Upper lobe of left lung (tissue), 4 donors: ENCODE measurements around the gene ADIPOR2.

Experiments
- CTCF ChIP-seq, 6 experiments: fragments of 450-650 bp in 4 of 6; fragments of 200-600 bp in 2 of 6; sonication (generic) in 2 of 6; IDR thresholded peaks; one replicate each; pipeline ENCODE4 v1.5.1; 2016 to 2019; ENCODE audit warnings: antibody characterized with exemption in 6 of 6
- EP300 ChIP-seq, 4 donors: sonication (generic); formaldehyde crosslinking; IDR thresholded peaks; one replicate each; pipeline ENCODE4 v1.5.1; 2017; ENCODE audit warnings: antibody characterized with exemption in 4 of 4, control low read depth in 2 of 4

GRCh38 chr12:1697271-1697670 lies 6.4 kb downstream of the ADIPOR2 start:
- TF ChIP-seq CTCF (IDR thresholded peaks at IDR 0.05) (no peak), EP300 (IDR thresholded peaks at IDR 0.05) (no peak)
